ENCODE data around the gene P2RY12. TPM values are rescaled to one million over a fixed set of nuclear protein-coding genes. Genes with fewer than 3 reads are reported as not detected.
A peak's percentile ranks its signal among the peaks of the same experiment; 100 is the strongest.

Gene P2RY12
- total RNA-seq, 3 donors from 2014 or later = 0.32 to 3.4 (median 1.0) TPM

DNA sequence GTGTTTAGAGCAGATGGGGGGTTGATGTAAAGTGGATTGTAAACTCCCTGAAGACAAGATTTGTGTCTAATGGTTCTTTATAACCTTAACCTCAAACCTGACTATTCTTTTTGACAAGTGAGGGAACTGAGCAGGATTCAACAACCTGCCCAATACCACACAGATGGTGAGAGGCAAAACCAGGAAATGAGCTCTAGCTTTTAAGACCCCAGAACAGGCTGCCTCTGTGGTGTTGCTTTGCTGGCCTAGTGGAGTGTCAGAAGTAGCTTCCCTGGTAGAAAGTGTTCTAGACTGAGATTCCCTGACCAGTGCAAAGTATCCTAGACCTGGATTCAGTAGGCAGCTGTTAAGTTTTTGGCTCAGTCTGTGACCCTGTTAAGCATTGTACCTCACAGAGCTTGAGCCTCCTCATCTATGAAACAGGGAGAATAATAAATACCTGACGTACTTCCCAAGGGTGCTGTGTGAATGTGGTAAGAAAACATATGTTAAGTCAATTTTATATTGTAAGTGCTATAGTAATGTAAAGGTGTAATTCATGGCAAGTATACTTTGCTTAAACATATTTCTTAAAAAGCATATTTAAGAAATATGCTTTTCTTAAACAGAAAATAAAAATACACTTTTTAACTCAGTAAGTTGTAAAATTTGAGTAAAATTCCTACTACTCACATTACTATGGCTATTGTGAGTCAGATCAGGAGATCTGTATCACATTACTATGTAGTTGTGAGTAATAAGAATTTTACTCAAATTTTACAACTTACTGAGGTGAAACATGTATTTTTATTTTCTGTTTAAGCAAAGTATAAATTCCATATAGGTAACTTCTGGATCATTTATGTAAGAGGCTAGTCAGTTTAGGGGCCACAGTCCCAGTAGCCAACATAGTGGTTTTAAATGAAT lies 76.7 kb downstream of the P2RY12 start:
- Histone ChIP-seq H3K4me1 (ENCODE audit: low read depth) (no peaks in the 10 kb centered on the region), H3K4me3 (no peak overlapping the region), H3K9me3 (no peaks in the 10 kb centered on the region), H3K36me3 (ENCODE audit: low read depth) (no peaks in the 10 kb centered on the region)
- TF ChIP-seq, protein P1, sequence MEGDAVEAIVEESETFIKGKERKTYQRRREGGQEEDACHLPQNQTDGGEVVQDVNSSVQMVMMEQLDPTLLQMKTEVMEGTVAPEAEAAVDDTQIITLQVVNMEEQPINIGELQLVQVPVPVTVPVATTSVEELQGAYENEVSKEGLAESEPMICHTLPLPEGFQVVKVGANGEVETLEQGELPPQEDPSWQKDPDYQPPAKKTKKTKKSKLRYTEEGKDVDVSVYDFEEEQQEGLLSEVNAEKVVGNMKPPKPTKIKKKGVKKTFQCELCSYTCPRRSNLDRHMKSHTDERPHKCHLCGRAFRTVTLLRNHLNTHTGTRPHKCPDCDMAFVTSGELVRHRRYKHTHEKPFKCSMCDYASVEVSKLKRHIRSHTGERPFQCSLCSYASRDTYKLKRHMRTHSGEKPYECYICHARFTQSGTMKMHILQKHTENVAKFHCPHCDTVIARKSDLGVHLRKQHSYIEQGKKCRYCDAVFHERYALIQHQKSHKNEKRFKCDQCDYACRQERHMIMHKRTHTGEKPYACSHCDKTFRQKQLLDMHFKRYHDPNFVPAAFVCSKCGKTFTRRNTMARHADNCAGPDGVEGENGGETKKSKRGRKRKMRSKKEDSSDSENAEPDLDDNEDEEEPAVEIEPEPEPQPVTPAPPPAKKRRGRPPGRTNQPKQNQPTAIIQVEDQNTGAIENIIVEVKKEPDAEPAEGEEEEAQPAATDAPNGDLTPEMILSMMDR (IDR thresholded peaks at IDR 0.05) = no peak
- intact Hi-C loops (cut with DNase I, micrococcal nuclease) = no loop called here
- ATAC-seq (no peak), DNase-seq (no peak)

DNA sequence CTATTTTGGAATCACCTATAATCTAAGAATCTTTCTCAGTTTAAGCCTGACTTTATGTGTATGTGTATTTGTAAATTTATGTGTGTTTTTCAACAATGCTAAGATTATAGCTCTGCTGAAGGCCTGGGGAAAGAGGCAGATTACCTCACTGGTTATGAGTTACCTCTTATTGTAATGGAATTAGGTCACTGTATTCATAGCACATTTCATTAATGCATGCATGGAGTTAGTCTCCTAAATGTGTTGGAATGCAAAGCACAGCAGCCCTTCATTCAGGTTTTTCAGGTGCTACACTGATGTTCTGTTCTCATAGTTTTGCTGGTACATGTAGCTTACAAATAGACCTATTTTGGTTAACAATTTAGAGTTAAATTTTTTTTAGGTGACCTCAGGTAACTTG lies 77.4 kb downstream of the P2RY12 start:
- intact Hi-C loops (cut with DNase I, micrococcal nuclease) = no loop called here
- TF ChIP-seq, protein P1 (IDR thresholded peaks at IDR 0.05) = no peak
- DNase-seq = no peak
- Histone ChIP-seq H3K4me3 (no peak overlapping the region), H3K9me3 (no peaks in the 10 kb centered on the region), H3K36me3 (ENCODE audit: low read depth) (no peaks in the 10 kb centered on the region), H3K4me1 (ENCODE audit: low read depth) (no peaks in the 10 kb centered on the region)
- no peak for ATAC-seq

DNA sequence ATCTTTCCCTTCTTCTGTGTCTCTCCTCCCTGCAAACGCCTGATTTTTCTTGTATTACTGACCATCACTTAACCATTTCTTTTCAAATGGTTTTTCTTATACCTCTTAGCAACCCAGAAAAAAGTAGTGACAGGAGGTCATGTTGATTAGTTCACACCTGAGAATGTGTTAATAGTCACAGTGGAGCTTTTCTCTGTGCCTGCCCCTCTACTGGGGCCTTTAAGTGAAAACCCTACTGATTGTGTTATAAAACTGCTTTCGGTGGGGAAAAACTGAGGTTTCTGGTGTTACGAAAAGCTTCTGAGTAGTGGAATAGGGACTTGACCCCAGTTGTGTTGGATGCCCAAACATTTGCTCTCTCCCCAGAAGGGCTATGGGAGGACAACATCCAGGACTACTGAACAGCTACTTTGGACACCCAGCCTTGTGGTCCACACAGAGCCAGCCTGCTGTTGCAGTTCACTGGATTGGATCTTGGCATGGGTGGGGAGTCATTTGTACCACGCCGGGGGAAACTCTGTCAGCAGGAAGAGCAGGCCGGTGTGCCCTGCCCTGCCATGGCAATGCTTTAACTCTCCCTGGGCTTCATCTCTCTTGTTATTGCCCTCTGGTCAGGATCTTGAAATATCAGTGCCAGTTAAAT lies 78.3 kb downstream of the P2RY12 start:
- no peak for DNase-seq
- Histone ChIP-seq H3K4me3 (no peak overlapping the region), H3K36me3 (ENCODE audit: low read depth) (no peaks in the 10 kb centered on the region), H3K4me1 (ENCODE audit: low read depth) (no peaks in the 10 kb centered on the region), H3K9me3 (no peaks in the 10 kb centered on the region)
- intact Hi-C loops (cut with DNase I, micrococcal nuclease) = no loop called here
- TF ChIP-seq, protein P1 (IDR thresholded peaks at IDR 0.05) = no peak
- ATAC-seq = no peak

GRCh38 chr3:151305775-151306151 lies 78.8 kb downstream of the P2RY12 start:
- Histone ChIP-seq H3K9me3 (no peaks in the 10 kb centered on the region), H3K36me3 (ENCODE audit: low read depth) (no peaks in the 10 kb centered on the region), H3K4me1 (ENCODE audit: low read depth) (no peaks in the 10 kb centered on the region), H3K4me3 (no peak overlapping the region)
- ATAC-seq (no peak), DNase-seq (no peak)
- TF ChIP-seq, protein P1 (IDR thresholded peaks at IDR 0.05) = no peak
- intact Hi-C loops (cut with DNase I, micrococcal nuclease) = no loop called here

DNA sequence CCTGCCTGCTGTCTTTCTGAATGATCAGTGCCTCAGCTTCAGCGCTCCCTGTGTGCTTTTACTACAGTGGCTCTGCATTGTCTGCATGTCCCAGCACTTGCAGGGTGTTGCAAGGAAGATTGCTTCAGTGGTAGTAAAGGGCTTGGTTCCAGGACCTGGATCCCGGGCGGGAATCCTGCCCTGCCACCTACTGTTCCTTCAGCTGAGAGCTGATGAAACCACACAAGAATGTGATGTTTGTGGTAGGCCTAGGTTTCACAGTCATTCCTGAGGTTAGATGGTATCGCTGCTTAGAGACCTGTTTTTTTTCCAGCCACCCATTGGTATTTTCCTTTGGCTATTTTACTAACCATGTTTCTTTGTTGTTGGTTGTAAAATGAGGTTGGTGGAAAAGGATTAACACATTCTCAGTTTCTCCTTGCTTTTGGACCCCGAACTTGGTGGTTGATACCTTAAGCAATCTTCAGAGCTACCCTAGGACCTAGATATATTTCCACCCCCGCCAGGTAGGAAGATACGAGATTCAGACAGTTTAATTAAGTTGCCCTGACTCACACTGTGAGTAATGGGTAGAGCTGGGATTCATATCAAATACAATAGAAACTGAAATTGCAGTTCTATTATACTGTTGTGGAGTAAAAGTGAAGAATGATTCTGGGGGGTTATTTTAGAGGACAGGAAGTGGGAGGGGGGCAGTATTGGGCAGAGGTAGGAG lies 79.3 kb downstream of the P2RY12 start:
- intact Hi-C loops (cut with DNase I, micrococcal nuclease) = no loop called here
- ATAC-seq (peak; percentile 71), DNase-seq (peak in 2 of 3 donors; percentile 29 to 39)
- Histone ChIP-seq H3K4me1 (ENCODE audit: low read depth) (no peaks in the 10 kb centered on the region), H3K36me3 (ENCODE audit: low read depth) (no peaks in the 10 kb centered on the region), H3K4me3 (no peak overlapping the region), H3K9me3 (no peaks in the 10 kb centered on the region)
- TF ChIP-seq, protein P1 (IDR thresholded peaks at IDR 0.05) = no peak

Data from mucosa of descending colon (tissue), 3 donors.